AG10803 (cell line): ENCODE results near the gene CYFIP1.

Source experiments
- DNase-seq: peaks from one replicate; pipeline ENCODE4 v3.0.0; 2010; ENCODE audit warnings: low read depth
- H3K4me3 ChIP-seq: 2 replicates; pipeline ENCODE4 v1.5.1; 2011; ENCODE audit warnings: mild to moderate bottlenecking, low read length, control low read depth
- CTCF ChIP-seq: conservative IDR thresholded peaks from 2 replicates; pipeline ENCODE4 v1.5.1; 2011; ENCODE audit warnings: mild to moderate bottlenecking, low read length, control low read depth, inconsistent platforms

CYFIP1 gene

GRCh38 chr15:22959321-22960101 lies 20.7 kb downstream of the CYFIP1 start:
- TF ChIP-seq CTCF, result no peak
- DNase-seq, result no peak
- H3K4me3 ChIP-seq, result no peak overlapping the region

- TF ChIP-seq CTCF, result no peak
- H3K4me3 ChIP-seq, result no peak overlapping the region
- DNase-seq, result no peak
Measured at GRCh38 chr15:22958487-22959280, 21.5 kb downstream of the CYFIP1 start.

- TF ChIP-seq CTCF, result no peak
- DNase-seq, result no peak
- H3K4me3 ChIP-seq, result no peak overlapping the region
Measured at GRCh38 chr15:22956978-22957260, 23.2 kb downstream of the CYFIP1 start.

GRCh38 chr15:22956257-22956977 lies 23.8 kb downstream of the CYFIP1 start:
- no peak for TF ChIP-seq CTCF
- DNase-seq, result no peak
- no peak overlapping the region for H3K4me3 ChIP-seq

- DNase-seq, result no peak
- no peak overlapping the region for H3K4me3 ChIP-seq
- TF ChIP-seq CTCF, result no peak
Measured at GRCh38 chr15:22955544-22956119, 24.5 kb downstream of the CYFIP1 start.

GRCh38 chr15:22954798-22955543 lies 25.2 kb downstream of the CYFIP1 start:
- no peak overlapping the region for H3K4me3 ChIP-seq
- DNase-seq, result no peak
- no peak for TF ChIP-seq CTCF
